HG03103 (cell line): ENCODE results near the gene DNM3.
"Not testable (repeated sequence)": the region's sequence is repeated elsewhere in the genome, so short reads cannot be mapped to it uniquely, and the experiment has no call there.

Source experiments
- ATAC-seq: cut with Tn5 transposase; IDR thresholded peaks from one replicate; pipeline ENCODE4 v1.9.1; 2021; ENCODE audit warnings: low read depth; ENCODE audit not compliant: unreplicated experiment

Gene DNM3

DNA sequence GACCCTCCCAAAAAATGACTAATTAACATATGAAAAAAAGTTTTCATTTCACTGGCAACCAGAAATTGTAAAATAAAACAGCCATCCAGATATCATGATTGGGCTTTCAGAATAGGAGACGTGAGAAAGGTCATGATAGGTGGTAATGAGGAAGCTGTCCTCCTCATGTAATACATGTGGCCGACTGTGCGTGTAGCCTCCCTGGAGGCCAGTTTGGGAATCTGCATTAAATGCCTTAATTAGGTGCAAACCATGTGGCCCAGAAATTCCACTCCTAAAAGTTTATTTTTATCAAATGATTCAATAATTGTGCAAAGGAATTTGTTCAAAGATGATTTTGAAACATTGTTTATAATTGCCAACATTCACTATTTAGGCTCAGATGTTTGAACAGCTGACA, 451.5 kb downstream of the DNM3 start:
- ATAC-seq = no peak

DNA sequence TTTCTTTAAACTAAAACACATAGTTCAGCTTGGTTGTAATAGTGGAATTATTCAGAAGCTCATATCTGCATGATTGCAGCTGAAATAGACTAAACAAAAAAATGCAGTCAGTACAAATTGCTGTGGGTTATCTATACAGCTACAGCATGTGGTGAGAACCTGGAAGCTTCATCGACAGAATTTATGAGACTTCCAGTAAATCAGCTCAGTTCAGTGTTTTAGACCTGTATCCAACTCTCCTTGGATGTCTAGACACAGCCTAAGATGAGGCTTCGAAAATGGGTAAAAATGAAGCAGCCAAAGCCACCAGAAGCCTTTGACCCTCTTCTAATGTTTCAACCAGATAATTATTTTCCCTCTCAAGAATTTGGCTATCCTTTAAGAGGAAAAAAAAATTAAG, 452.1 kb downstream of the DNM3 start:
- no peak for ATAC-seq

DNA sequence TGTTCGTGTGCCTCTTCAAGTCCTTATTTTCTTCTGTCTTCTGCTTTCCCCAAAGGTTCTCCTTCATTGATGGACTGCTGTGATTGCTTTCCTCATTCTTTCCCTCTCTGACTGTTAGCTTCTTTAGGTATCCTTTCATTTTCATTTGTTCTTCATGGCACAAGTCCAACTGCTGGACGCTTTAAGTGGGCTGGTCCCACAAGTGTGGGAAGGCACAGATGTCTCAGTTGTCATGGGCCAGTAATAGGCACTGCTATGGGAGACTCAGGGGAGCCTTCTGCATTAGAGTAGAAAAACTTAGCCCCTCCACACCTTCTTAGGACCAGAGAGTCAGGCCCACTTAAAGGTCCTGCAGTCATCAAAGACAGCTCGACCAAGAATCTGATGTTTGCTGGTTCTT, 456.8 kb downstream of the DNM3 start:
- ATAC-seq = no peak

DNA sequence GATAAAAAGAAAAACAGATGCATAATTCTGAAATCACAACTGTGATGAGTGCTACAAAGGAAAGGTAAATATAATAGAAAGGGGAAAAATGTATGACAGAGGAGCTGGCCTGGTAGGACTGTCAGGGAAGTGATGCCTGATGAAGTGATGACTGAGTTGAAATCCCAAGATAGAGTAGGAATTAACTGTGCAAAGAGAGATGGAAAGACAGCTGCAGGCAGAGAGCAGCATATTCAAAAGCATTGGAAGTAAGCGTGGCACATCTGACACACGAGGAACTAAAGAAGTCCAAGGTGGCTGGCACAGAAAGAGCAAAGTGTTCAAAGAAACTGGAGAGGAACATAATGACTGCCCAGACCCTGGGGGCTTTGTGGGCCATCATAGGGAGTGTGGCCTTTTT, 457.6 kb downstream of the DNM3 start:
- no peak for ATAC-seq

DNA sequence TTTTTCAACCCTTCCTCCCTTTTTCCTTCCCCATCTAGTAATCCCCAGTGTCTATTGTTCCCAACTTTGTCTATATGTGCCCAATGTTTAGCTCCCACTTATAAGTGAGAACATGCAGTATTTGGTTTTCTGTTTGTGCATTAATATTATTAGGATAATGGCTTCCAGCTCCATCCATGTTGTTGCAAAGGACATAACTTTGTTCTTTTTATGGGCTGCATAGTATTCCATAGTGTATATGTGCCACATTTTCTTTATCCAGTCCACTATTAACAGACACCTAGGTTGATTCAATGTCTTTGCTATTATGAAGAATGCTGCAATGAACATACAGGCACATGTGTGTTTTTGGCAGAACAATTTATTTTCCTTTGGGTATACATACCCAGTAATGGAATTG, 458.2 kb downstream of the DNM3 start:
- ATAC-seq = no peak

DNA sequence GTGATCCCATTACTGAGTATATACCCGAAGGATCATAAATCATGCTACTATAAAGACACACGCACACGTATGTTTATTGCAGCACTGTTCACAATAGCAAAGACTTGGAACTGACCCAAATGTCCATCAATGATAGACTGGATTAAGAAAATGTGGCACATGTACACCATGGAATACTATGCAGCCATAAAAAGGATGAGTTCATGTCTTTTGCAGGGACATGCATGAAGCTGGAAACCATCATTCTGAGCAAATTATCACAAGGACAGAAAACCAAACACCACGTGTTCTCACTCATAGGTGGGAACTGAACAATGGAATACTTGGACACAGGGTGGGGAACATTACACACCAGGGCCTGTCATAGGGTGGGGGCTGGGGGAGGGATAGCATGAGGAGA, 466.2 kb downstream of the DNM3 start:
- not testable (repeated sequence) for ATAC-seq

DNA sequence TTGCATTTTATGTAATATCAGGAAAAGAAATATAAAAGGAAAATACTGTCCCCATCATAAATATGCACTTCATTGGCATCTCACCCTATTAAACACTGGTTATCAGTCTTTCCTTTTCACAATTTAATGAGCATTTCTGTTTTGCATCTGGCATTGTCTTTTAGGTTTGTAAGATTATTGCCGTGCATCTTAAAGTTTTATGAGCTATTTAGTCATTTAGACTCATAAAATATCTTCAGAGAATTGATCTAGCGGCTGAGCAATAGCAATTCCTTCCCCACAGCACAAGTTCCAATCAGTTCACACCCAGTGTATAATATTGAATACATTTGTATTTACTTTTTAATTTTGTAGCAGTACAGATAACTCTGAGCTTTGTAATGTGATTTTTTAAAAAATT, 466.8 kb downstream of the DNM3 start:
- ATAC-seq = no peak

DNA sequence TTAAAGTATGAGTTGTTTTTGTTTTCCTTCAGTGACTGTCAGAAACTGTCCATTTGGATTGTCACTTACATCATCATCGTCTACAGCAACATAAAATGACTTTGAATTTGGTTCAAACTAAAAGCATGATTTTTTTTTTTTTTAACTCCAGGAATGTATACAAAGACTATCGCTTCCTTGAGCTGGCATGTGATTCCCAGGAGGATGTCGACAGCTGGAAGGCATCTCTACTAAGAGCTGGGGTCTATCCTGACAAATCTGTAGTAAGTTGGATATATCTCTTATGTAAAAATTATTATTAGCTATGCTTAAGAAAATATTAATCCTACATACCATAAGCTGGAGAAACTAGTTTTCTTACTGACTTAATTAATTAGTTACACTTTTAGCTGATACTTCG, 467.3 kb downstream of the DNM3 start:
- ATAC-seq = no peak

DNA sequence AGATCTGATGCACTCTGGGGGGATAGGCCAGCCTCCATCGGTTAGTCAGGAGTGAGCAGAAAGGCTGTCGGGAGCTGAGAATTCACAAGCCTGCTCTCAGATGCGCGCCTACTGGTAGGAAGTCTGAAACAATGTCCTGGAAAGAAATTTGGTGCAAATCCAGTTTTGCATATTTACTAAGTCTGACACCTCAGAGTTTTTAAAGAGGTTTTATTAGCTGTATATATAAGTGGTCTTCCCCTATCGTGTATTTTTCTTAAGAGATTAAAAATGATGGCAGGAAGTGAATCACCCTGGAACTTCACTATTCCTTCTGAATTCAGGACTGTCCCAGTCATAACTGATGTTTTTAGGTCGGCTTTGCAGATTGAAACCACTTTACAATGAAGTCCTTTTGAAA, 479.4 kb downstream of the DNM3 start:
- ATAC-seq = no peak

DNA sequence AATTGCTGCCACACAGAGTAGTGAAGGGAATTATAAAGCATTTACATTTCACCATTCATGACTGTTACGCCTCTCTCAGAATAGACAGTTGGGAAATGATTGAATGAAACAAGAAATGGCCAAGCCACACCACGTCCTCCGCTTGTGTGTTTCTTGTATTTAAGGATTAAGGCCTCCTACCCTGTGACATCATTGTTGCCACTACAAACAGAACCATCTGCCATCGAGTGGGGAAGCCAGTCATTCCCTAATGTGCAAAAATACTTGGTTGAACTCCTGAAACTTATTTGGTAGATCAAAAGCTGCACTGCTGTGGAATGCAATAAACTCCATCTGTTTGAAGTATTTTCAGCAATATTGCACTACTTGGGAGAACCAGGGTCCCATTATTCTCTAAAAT, 480.2 kb downstream of the DNM3 start:
- no peak for ATAC-seq

DNA sequence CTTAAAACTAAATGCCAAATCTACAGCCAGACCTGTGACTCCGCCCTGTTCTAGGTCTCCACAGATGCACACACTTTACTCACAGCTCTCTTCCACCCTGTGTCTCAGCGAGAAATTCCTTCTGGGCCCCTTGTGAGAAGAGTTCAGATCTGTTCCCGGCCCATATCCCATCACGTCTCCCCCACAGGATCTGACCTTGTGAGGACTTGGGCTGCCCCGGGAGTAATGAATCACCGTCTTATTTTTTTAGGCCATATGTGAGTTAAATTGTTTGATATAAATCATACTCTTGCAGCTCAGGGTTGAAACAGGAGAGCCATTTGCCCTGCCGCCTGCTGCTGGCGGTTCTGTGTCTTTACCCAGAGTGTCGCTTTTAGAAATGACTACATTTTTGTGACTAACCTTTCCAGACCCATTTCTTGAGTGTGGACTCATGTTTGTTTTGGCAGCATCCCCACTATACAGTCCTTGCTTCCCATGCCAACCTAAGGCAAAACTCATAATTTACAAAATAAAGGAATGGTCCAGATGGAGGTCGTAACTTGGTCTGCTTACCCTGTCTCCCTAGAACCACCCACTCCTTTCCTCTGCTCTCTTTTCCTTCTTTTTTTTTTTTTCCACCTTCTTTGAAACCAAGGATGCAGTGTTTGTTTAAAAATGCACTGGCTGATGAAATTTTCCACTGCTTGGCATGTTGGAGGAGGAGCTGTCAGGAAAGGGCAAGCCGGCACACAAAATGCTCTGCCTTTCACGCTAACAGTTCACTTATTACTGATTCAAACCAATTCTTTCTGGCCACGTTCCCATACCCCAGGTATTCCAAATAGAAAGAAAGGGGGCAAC, 481.1 kb downstream of the DNM3 start:
- ATAC-seq = no peak

DNA sequence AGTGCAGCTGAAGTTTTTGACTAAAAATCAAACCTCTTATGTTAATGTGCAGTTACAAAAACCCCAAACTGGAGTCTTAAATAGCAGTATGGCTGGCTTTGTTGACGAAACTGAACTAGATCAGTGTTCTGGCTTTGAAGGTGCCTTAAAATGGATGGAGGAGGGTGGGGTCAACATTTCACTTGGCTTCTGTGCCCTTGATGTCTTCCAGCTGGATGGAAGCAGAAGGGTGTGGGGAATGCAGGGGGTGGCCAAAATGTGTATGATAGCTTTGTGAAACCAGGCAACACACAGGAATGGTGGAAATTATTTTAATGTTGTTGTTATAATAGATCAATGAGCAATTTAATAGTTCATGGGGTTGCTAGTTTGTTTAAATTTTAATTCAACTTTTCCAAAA, 482.4 kb downstream of the DNM3 start:
- no peak for ATAC-seq

DNA sequence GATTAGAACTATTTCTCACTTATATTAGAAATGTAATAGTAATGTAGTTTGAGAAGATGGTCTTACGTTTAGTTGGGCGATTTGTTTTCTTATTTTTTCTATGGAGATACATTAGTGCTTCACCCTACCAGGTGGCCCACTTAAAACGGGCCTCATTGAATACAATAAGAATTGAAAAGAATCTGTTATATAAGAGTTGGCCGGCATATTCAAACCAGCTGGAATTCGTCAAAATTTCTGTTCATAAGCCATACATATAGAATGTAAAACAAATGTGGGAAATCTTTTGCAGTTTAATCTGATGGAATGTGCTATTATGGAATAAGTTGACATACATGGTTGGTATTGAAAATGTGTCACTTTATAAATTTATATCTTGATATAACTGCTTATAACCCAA, 482.8 kb downstream of the DNM3 start:
- no peak for ATAC-seq

DNA sequence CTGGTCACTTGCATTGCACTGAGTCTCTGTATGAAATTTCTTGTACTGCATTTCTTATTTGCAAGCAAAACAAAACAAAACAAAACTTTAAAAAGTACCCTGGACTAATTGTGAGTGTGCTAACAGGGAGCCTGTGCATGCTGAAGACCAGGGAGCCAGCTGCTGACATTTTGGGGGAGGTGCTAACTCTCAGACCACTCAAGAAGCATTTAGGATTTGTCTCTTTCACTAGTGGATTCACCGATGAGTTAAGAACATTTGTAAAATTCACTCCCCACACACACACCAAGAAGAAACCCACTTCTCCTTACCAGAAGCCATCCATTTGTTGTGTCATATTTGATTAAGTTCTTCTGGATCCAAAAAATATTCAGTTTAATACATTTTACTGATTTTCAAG, 483.5 kb downstream of the DNM3 start:
- no peak for ATAC-seq

DNA sequence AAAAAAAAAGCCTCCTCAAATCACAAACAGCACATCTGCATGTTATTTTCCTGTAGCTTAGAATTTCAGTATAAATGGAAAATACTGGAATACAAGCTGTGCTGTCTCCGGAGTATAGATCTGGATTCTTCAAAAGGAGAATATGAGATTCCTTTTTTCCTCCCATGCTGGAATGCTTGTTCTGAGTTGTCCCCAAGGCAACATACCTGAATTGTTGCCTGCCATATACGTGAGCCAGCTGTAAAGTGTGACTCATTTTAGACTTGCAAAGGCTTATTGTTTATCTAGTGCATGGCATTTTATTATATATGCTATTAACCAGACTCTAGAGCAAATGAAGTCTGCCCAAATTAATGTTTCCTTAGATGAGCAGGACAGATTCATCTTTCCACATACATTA, 484.2 kb downstream of the DNM3 start:
- no peak for ATAC-seq

DNA sequence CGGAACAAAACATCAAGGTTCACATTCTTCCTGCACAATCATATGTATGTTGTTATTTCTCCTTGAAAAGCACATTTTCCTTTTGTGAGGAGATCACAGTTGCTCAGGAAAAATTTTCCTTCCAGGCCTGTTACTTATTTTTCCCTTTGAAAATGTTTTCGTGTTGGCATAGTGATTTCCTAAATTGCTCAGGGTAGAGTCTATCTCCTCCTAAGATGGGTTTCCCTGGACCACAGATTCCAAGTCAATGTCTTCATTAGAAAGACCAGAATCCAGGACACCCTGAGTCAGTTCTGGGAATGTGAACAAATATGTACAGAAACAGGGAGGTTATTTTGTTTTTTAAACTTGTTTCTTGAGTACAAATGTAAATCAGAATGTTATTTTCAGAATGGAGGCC, 484.8 kb downstream of the DNM3 start:
- ATAC-seq = no peak

DNA sequence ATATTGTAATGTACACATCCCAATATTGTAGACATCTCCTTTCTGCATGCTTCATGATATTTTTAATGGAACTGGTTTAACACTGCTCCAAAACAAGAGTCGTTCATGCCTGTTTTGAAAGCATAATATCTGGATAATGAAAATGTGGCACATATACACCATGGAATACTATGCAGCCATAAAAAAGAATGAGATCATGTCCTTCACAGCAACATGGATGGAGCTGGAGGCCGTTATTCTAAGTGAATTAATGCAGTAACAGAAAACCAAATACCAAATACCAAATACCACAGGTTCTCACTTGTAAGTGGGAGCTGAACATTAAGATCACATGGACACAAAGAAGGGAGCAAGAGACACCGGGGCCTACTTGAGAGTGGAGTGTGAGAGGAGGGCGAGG, 487.0 kb downstream of the DNM3 start:
- no peak for ATAC-seq

DNA sequence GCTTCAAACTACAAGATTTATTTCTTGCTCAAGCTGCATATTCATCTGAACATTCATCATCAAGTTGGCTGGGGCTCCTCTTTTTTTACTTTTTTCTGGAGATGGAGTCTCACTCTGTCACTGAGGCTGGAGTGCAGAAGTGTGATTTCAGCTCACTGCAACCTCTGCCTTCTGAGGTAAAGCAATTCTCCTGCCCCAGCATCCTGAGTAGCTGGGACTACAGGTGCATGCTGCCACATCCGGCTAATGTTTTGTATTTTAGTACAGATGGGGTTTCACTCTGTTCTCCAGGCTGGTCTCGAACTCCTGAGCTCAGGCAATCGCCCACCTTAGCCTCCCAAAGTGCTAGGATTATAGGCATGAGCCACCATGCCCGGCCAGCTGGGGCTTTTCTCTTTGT, 490.9 kb downstream of the DNM3 start:
- ATAC-seq = no peak

DNA sequence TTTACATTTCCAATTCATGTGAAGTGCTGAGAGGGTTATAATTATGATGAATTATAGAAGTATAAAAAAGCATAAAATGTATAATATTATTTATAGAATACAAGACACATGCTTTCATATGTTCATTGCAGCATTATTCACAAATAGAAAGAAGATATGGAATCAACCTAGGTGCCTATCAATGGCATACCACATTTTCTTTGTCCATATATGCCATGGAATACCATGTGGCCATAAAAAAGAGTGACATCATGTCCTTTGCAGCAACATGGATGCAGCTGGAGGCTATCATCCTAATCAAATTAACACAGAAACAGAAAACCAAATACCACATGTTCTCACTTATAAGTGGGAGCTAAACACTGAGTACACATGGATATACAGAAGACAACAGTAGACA, 494.1 kb downstream of the DNM3 start:
- ATAC-seq = no peak

DNA sequence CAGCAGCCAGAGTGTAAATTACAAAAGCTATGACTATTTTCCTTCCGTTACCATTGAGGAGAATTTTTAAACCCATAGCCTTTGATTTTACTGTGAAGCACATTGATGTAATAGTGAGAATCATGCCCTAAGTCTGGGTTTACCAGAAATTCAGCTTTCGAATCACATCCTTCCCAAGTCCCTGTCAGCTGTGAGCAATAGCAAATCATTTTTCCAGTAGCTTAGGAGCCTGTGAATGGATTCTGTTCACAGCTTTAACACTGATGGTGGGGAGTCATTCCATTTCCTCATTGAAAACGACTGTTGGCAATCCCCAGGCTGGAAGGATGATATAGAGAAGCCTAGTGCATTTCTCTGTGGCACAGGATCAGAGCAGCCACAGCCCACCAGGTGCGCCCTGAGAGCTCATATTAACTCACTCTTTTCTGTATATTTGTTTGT, 497.0 kb downstream of the DNM3 start:
- no peak for ATAC-seq

DNA sequence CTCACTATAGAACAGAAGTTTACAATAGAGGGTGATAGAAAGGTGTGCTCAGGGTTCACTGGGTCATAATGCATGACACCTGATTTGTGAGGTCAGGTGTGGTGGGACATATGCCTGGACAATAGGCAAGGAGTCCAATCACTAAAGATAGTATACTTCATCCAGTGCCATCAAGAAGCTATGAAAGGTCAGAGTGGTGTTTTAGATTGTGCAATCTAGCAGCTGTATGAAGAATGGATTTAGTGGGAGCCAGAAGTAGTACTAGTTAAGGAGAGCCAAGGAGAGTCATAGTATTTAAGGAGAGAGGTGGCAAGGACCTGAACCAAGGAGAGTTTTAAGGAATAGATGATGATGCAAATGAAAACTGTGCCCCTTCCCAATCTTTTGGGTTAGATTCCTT, 498.5 kb downstream of the DNM3 start:
- no peak for ATAC-seq

DNA sequence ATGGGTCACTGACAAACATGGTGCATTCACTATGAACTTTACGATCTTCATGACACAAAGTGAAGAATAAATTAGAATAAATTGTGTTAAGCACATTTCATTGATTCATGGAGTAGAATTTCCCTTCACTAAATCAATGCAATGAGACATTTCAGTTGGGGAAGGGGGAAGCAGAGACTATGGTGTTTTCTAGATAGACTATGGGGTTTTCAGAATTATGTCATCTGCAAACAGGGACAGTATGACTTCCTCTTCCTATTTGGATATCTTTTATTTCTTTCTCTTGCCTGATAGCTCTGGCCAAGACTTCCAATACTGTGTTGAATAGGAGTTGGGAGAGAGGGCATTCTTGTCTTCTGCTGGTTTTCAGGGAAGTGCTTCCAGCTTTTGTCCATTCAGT, 499.2 kb downstream of the DNM3 start:
- no peak for ATAC-seq

DNA sequence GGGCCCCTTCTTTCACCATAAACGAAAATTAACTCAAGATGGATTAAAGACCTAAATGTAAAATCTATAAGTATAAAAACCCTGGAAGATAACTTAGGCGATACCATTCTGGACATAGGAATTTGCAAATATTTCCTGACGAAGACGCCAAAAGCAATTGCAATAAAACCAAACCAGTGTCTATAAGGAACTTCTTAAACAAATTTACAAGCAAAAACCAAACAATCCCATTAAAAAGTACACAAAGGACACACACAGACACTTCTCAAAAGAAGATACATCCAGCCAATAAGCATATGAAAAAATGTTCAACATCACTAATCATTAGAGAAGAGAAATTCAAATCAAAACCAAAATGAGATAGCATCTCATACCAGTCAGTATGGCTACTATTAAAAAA, 500.4 kb downstream of the DNM3 start:
- no peak for ATAC-seq
